ENCODE measurements around the gene GABRR1. TPM values are rescaled to one million over a fixed set of nuclear protein-coding genes. Genes with fewer than 3 reads are reported as not detected.

Gene GABRR1
- total RNA-seq, 1 donor from 2014 or later = not detected

DNA sequence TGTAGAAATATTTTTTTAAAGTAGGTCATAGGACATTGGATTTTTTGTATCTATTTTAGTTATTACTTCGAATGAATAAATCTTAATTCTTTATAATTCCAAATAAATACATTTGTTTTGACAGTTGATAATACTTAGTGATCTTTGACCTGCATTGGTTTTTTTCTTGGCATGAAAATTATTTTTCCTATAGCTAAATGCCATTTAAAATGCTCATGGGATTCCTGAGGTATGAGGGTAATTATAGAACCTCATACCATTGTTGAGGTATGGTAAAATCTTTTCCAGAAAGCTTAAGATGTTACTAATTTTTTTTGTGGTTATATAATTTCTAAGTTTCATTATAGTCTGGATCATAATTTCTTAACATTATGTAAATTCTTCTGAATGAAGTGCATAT, 63.0 kb downstream of the GABRR1 start:
- DNase-seq (ENCODE audit: low read depth) (no peak), FAIRE-seq (no peak)
- no peak overlapping the region for H3K27ac ChIP-seq (ENCODE audit: low read depth, low read length)
- no peaks in the 10 kb centered on the region for H3K27me3 Mint-ChIP-seq (ENCODE audit: low read depth, unreplicated experiment)
- H3K9me3 Mint-ChIP-seq (ENCODE audit: unreplicated experiment) = no peaks in the 10 kb centered on the region
- H3K4me3 ChIP-seq (ENCODE audit: insufficient read depth, low read depth, low read length) = no peak overlapping the region
- H4K20me1 ChIP-seq (ENCODE audit: insufficient read depth, low read length) = no peaks in the 10 kb centered on the region
- no peak overlapping the region for H3K4me2 ChIP-seq (ENCODE audit: low read length)
- H3K9me3 ChIP-seq (ENCODE audit: insufficient read depth, low read depth, low read length) = no peaks in the 10 kb centered on the region
- peaks cover 3% of the 10 kb centered on the region for H3K36me3 ChIP-seq (ENCODE audit: insufficient read depth, low read length)
- no peaks in the 10 kb centered on the region for H3K27me3 ChIP-seq (ENCODE audit: insufficient read depth, low read length)
- no peak overlapping the region for H2AFZ ChIP-seq (ENCODE audit: low read depth, low read length)
- no peak for TF ChIP-seq EZH2 (IDR thresholded peaks at IDR 0.05; ENCODE audit: insufficient read depth, low read length)
- no peak for TF ChIP-seq CTCF (IDR thresholded peaks at IDR 0.05; ENCODE audit: insufficient read depth, low read depth, low read length)
- H3K4me1 Mint-ChIP-seq (ENCODE audit: low read depth, unreplicated experiment) = no peaks in the 10 kb centered on the region
- no peaks in the 10 kb centered on the region for H3K36me3 Mint-ChIP-seq (ENCODE audit: low read depth, unreplicated experiment)
- no peaks in the 10 kb centered on the region for H3K4me1 ChIP-seq (ENCODE audit: insufficient read depth, low read length)
- H3K4me3 Mint-ChIP-seq (ENCODE audit: unreplicated experiment) = no peak overlapping the region
- no peak overlapping the region for H3K27ac Mint-ChIP-seq (ENCODE audit: unreplicated experiment)
- H3K79me2 ChIP-seq (ENCODE audit: insufficient read depth, low read length) = no peaks in the 10 kb centered on the region
- H3K9ac ChIP-seq (ENCODE audit: low read length) = no peak overlapping the region

GRCh38 chr6:89148016-89148750, 69.0 kb downstream of the GABRR1 start:
- Histone ChIP-seq H3K79me2 (ENCODE audit: insufficient read depth, low read length) (no peaks in the 10 kb centered on the region), H3K4me2 (ENCODE audit: low read length) (no peak overlapping the region), H3K4me3 (ENCODE audit: insufficient read depth, low read depth, low read length) (no peak overlapping the region), H2AFZ (ENCODE audit: low read depth, low read length) (no peak overlapping the region), H4K20me1 (ENCODE audit: insufficient read depth, low read length) (no peaks in the 10 kb centered on the region), H3K9me3 (ENCODE audit: insufficient read depth, low read depth, low read length) (no peaks in the 10 kb centered on the region), H3K36me3 (ENCODE audit: insufficient read depth, low read length) (peaks cover 3% of the 10 kb centered on the region), H3K4me1 (ENCODE audit: insufficient read depth, low read length) (peaks cover 14% of the 10 kb centered on the region), H3K27me3 (ENCODE audit: insufficient read depth, low read length) (peaks cover 2% of the 10 kb centered on the region), H3K27ac (ENCODE audit: low read depth, low read length) (no peak overlapping the region), H3K9ac (ENCODE audit: low read length) (no peak overlapping the region)
- peak overlapping the region; percentile 38 for H3K27ac Mint-ChIP-seq (ENCODE audit: unreplicated experiment)
- H3K9me3 Mint-ChIP-seq (ENCODE audit: unreplicated experiment) = no peaks in the 10 kb centered on the region
- no peaks in the 10 kb centered on the region for H3K36me3 Mint-ChIP-seq (ENCODE audit: low read depth, unreplicated experiment)
- DNase-seq (ENCODE audit: low read depth) (no peak), FAIRE-seq (peak; percentile 50)
- peaks cover 6% of the 10 kb centered on the region for H3K27me3 Mint-ChIP-seq (ENCODE audit: low read depth, unreplicated experiment)
- peak overlapping the region; percentile 70 for H3K4me3 Mint-ChIP-seq (ENCODE audit: unreplicated experiment)
- H3K4me1 Mint-ChIP-seq (ENCODE audit: low read depth, unreplicated experiment) = peaks cover 2% of the 10 kb centered on the region
- TF ChIP-seq EZH2 (IDR thresholded peaks at IDR 0.05; ENCODE audit: insufficient read depth, low read length) = no peak
- no peak for TF ChIP-seq CTCF (IDR thresholded peaks at IDR 0.05; ENCODE audit: insufficient read depth, low read depth, low read length)

All from astrocyte (in vitro differentiated cells and primary cell).